GM12878 (cell line): ENCODE data around the gene RBSN. TPM values are rescaled to one million over a fixed set of nuclear protein-coding genes. Genes with fewer than 3 reads are reported as not detected.

Source experiments
- BACH1 ChIP-seq: fragments of 450-650 bp; IDR thresholded peaks from 2 replicates; pipeline ENCODE4 v1.6.1; 2017; ENCODE audit warnings: mild to moderate bottlenecking, borderline replicate concordance
- CREB1 ChIP-seq: IDR thresholded peaks from 2 replicates; pipeline ENCODE4 v1.6.1; 2012; ENCODE audit warnings: low read depth, mild to moderate bottlenecking, inconsistent platforms
- HDAC6 ChIP-seq: fragments of 200-600 bp; sonication (generic); IDR thresholded peaks from one replicate; pipeline ENCODE4 v1.8.0; 2017; ENCODE audit warnings: antibody characterized with exemption; ENCODE audit not compliant: unreplicated experiment
- KDM1A ChIP-seq: fragments of 200-600 bp; sonication (generic); IDR thresholded peaks from 2 replicates; pipeline ENCODE4 v1.6.1; 2016; ENCODE audit warnings: borderline replicate concordance
- KLF5 ChIP-seq: fragments of 450-650 bp; IDR thresholded peaks from 2 replicates; pipeline ENCODE4 v1.6.1; 2014; ENCODE audit warnings: mild to moderate bottlenecking; ENCODE audit not compliant: partially characterized antibody
- MTA3 ChIP-seq: IDR thresholded peaks from 2 replicates; pipeline ENCODE4 v1.6.1; 2012; ENCODE audit warnings: low read length, inconsistent platforms, borderline replicate concordance
- MYB ChIP-seq: fragments of 150-350 bp; IDR thresholded peaks from 2 replicates; pipeline ENCODE4 v1.6.1; 2014; ENCODE audit warnings: mild to moderate bottlenecking, low read depth, low read length, borderline replicate concordance
- NR2C1 ChIP-seq: fragments of 450-650 bp; IDR thresholded peaks from 2 replicates; pipeline ENCODE4 v1.6.1; 2017; ENCODE audit warnings: antibody characterized with exemption, mild to moderate bottlenecking, moderate library complexity
- RFX5 ChIP-seq: IDR thresholded peaks from 2 replicates; pipeline ENCODE4 v1.6.1; 2011; ENCODE audit warnings: low read depth, low read length, improper control_type of control experiment
- SIN3A ChIP-seq: IDR thresholded peaks from 2 replicates; pipeline ENCODE4 v1.6.1; 2012; ENCODE audit warnings: low read depth, low read length, improper control_type of control experiment
- SMAD1 ChIP-seq: fragments of 450-650 bp; IDR thresholded peaks from 2 replicates; pipeline ENCODE4 v1.6.1; 2018; ENCODE audit warnings: mild to moderate bottlenecking, low read depth; ENCODE audit not compliant: partially characterized antibody
- SP1 ChIP-seq: IDR thresholded peaks from one replicate; pipeline ENCODE4 v1.6.1; 2011; ENCODE audit warnings: low read depth, low read length
- SREBF2 ChIP-seq: IDR thresholded peaks from 2 replicates; pipeline ENCODE4 v1.6.1; 2012; ENCODE audit warnings: mild to moderate bottlenecking, low read length
- TAF1 ChIP-seq: IDR thresholded peaks from 2 replicates; pipeline ENCODE4 v1.6.1; 2011; ENCODE audit warnings: mild to moderate bottlenecking, low read depth, low read length, borderline replicate concordance
- YY1 ChIP-seq: IDR thresholded peaks from 2 replicates; pipeline ENCODE4 v1.6.1; 2011; ENCODE audit warnings: low read depth, mild to moderate bottlenecking, low read length
- ZNF384 ChIP-seq: IDR thresholded peaks from 2 replicates; pipeline ENCODE4 v1.6.1; 2012; ENCODE audit warnings: low read depth, mild to moderate bottlenecking, low read length, improper control_type of control experiment, borderline replicate concordance
- ZNF622 ChIP-seq: fragments of 450-650 bp; IDR thresholded peaks from 2 replicates; pipeline ENCODE4 v1.6.1; 2017; ENCODE audit warnings: mild to moderate bottlenecking, inconsistent platforms
- polyA plus RNA-seq, 11 experiments: library from polyadenylated mRNA; depleted of rRNA in 4 of 11; unstranded in 6 of 11; stranded (reverse) in 5 of 11; fragments of >200 nt; fragmentation: Nextera tagmentation in 4 of 11; fragmentation: Illumina TruSeq in 1 of 11; extraction: Ambion mirVana in 4 of 11; extraction: Trizol in 1 of 11; gene quantifications; 1 replicate in 1 of 11; 2 replicates in 10 of 11; pipeline versions ENCODE4 v1.2.1 to v1.2.3, GENCODE V29; 2011 to 2016; ENCODE audit warnings: inconsistent platforms in 2 of 11, missing spikeins in 2 of 11, low read depth in 1 of 11
- total RNA-seq, 4 experiments: library from RNA; depleted of rRNA in 3 of 4; stranded (reverse); fragments of >200 nt in 3 of 4; fragmentation: Illumina TruSeq in 1 of 4; extraction: Trizol in 1 of 4; gene quantifications; 2 replicates each; pipeline versions ENCODE4 v1.2.1 to v1.2.3, GENCODE V29; 2013 to 2021
- TF ChIP-seq, protein P1 (sequence below): fragments of 450-650 bp; IDR thresholded peaks from 2 replicates; pipeline ENCODE4 v1.6.1; 2018; ENCODE audit warnings: mild to moderate bottlenecking, low read depth, moderate library complexity; ENCODE audit not compliant: partially characterized antibody
- TF ChIP-seq, protein P2 (sequence below): fragments of 150-350 bp; IDR thresholded peaks from 2 replicates; pipeline ENCODE4 v1.6.1; 2016; ENCODE audit warnings: low read depth, low read length
- TF ChIP-seq, protein P3 (sequence below): fragments of 450-650 bp; IDR thresholded peaks from 2 replicates; pipeline ENCODE4 v1.6.1; 2017; ENCODE audit warnings: mild to moderate bottlenecking, moderate library complexity

The RBSN gene
- total and polyA plus RNA-seq, 10 of the 15 experiments (the other 5 are each of a cell fraction or from before 2014, with no cell fraction given) = 2.0 to 17.5 (median 10.5) TPM

DNA sequence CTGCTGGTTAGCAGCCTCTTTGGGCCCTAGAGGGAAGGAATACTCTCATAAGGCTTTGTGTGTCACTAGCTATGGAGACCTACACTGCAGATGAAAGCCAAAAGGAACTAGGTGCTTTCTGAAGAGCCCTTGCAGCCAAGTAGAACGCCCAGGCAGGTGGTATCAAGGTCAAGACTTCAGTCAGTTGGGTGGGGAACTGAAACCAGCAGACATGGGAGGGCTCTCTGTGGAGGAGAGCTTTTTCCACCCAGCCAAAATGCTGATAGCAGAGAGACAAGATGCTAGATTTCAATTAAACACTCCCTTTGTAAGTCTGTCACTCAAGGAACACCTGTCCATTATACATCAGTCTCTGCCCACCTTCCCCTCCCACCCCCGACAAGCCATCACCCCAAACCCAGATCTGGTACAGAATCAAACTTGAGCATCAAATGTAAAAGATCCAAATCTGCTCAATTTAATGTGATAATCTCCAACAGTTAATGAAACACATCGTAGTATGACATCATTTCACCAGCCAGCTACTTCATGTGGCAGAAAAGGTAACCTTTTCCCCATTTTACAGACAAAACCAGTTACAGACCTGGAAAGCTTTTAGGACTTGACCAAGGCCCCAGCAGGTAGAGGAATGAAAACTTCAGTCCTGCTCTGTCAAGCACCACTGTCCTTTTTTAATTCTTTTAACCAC, 48.4 kb downstream of the RBSN start (continued):
- no peak for TF ChIP-seq KLF5
- TF ChIP-seq CREB1 = 0 out of 2 replicates have a peak, but pooled peaks have one; percentile 16
- TF ChIP-seq RFX5 = no peak
- TF ChIP-seq TAF1 = no peak
- TF ChIP-seq, protein P1, sequence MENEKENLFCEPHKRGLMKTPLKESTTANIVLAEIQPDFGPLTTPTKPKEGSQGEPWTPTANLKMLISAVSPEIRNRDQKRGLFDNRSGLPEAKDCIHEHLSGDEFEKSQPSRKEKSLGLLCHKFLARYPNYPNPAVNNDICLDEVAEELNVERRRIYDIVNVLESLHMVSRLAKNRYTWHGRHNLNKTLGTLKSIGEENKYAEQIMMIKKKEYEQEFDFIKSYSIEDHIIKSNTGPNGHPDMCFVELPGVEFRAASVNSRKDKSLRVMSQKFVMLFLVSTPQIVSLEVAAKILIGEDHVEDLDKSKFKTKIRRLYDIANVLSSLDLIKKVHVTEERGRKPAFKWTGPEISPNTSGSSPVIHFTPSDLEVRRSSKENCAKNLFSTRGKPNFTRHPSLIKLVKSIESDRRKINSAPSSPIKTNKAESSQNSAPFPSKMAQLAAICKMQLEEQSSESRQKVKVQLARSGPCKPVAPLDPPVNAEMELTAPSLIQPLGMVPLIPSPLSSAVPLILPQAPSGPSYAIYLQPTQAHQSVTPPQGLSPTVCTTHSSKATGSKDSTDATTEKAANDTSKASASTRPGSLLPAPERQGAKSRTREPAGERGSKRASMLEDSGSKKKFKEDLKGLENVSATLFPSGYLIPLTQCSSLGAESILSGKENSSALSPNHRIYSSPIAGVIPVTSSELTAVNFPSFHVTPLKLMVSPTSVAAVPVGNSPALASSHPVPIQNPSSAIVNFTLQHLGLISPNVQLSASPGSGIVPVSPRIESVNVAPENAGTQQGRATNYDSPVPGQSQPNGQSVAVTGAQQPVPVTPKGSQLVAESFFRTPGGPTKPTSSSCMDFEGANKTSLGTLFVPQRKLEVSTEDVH = no peak
- peak; percentile 11 for TF ChIP-seq SP1
- TF ChIP-seq, protein P2, sequence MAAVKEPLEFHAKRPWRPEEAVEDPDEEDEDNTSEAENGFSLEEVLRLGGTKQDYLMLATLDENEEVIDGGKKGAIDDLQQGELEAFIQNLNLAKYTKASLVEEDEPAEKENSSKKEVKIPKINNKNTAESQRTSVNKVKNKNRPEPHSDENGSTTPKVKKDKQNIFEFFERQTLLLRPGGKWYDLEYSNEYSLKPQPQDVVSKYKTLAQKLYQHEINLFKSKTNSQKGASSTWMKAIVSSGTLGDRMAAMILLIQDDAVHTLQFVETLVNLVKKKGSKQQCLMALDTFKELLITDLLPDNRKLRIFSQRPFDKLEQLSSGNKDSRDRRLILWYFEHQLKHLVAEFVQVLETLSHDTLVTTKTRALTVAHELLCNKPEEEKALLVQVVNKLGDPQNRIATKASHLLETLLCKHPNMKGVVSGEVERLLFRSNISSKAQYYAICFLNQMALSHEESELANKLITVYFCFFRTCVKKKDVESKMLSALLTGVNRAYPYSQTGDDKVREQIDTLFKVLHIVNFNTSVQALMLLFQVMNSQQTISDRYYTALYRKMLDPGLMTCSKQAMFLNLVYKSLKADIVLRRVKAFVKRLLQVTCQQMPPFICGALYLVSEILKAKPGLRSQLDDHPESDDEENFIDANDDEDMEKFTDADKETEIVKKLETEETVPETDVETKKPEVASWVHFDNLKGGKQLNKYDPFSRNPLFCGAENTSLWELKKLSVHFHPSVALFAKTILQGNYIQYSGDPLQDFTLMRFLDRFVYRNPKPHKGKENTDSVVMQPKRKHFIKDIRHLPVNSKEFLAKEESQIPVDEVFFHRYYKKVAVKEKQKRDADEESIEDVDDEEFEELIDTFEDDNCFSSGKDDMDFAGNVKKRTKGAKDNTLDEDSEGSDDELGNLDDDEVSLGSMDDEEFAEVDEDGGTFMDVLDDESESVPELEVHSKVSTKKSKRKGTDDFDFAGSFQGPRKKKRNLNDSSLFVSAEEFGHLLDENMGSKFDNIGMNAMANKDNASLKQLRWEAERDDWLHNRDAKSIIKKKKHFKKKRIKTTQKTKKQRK = no peak
- no peak for TF ChIP-seq SIN3A
- TF ChIP-seq, protein P3, sequence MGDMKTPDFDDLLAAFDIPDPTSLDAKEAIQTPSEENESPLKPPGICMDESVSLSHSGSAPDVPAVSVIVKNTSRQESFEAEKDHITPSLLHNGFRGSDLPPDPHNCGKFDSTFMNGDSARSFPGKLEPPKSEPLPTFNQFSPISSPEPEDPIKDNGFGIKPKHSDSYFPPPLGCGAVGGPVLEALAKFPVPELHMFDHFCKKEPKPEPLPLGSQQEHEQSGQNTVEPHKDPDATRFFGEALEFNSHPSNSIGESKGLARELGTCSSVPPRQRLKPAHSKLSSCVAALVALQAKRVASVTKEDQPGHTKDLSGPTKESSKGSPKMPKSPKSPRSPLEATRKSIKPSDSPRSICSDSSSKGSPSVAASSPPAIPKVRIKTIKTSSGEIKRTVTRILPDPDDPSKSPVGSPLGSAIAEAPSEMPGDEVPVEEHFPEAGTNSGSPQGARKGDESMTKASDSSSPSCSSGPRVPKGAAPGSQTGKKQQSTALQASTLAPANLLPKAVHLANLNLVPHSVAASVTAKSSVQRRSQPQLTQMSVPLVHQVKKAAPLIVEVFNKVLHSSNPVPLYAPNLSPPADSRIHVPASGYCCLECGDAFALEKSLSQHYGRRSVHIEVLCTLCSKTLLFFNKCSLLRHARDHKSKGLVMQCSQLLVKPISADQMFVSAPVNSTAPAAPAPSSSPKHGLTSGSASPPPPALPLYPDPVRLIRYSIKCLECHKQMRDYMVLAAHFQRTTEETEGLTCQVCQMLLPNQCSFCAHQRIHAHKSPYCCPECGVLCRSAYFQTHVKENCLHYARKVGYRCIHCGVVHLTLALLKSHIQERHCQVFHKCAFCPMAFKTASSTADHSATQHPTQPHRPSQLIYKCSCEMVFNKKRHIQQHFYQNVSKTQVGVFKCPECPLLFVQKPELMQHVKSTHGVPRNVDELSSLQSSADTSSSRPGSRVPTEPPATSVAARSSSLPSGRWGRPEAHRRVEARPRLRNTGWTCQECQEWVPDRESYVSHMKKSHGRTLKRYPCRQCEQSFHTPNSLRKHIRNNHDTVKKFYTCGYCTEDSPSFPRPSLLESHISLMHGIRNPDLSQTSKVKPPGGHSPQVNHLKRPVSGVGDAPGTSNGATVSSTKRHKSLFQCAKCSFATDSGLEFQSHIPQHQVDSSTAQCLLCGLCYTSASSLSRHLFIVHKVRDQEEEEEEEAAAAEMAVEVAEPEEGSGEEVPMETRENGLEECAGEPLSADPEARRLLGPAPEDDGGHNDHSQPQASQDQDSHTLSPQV = no peak
- TF ChIP-seq MTA3 = no peak
- TF ChIP-seq ZNF622 = no peak
- TF ChIP-seq HDAC6 = no peak
- no peak for TF ChIP-seq MYB
- TF ChIP-seq NR2C1 = no peak
- TF ChIP-seq BACH1 = peak; percentile 49; the same call in 1 of the 2 replicates
- peak; percentile 57 for TF ChIP-seq YY1
- no peak for TF ChIP-seq SREBF2
- no peak for TF ChIP-seq SMAD1
- TF ChIP-seq KDM1A = no peak
- TF ChIP-seq ZNF384 = no peak
